AG09309 (cell line): ENCODE measurements around the gene BBS12.

Experiments
- DNase-seq: peaks from one replicate; pipeline ENCODE4 v3.0.0-alpha.2; 2010; ENCODE audit warnings: low read depth
- H3K4me3 ChIP-seq: 2 replicates; pipeline ENCODE4 v1.5.1; 2011; ENCODE audit warnings: mild to moderate bottlenecking, low read depth, low read length, moderate library complexity; ENCODE audit not compliant: control insufficient read depth
- CTCF ChIP-seq: IDR thresholded peaks from 2 replicates; pipeline ENCODE4 v1.5.1; 2011; ENCODE audit warnings: mild to moderate bottlenecking, low read depth, low read length, inconsistent platforms; ENCODE audit not compliant: insufficient read depth, control insufficient read depth; ENCODE audit errors: missing control alignments

Gene BBS12

GRCh38 chr4:122771724-122772123 lies 39.2 kb downstream of the BBS12 start:
- no peak overlapping the region for H3K4me3 ChIP-seq
- no peak for DNase-seq
- no peak for TF ChIP-seq CTCF

- no peak for DNase-seq
- TF ChIP-seq CTCF, result no peak
- H3K4me3 ChIP-seq, result no peak overlapping the region
Observed at GRCh38 chr4:122772311-122772710, 39.8 kb downstream of the BBS12 start.

- DNase-seq, result no peak
- no peak overlapping the region for H3K4me3 ChIP-seq
- no peak for TF ChIP-seq CTCF
Observed at GRCh38 chr4:122772986-122773385, 40.5 kb downstream of the BBS12 start.

- no peak for DNase-seq
Observed at GRCh38 chr4:122775039-122775438, 42.5 kb downstream of the BBS12 start.

GRCh38 chr4:122775987-122776836 lies 43.7 kb downstream of the BBS12 start:
- no peak for TF ChIP-seq CTCF
- no peak overlapping the region for H3K4me3 ChIP-seq
- DNase-seq, result no peak

More at GRCh38 chr4:122775039-122775438, 42.5 kb downstream of the BBS12 start:
- no peak overlapping the region for H3K4me3 ChIP-seq
- no peak for TF ChIP-seq CTCF

- DNase-seq, result no peak
- TF ChIP-seq CTCF, result no peak
Observed at GRCh38 chr4:122776916-122777315, 44.4 kb downstream of the BBS12 start.

More at GRCh38 chr4:122776916-122777315, 44.4 kb downstream of the BBS12 start:
- H3K4me3 ChIP-seq, result no peak overlapping the region
